HEK293 (cell line): ENCODE results near the gene NRBF2.

Experiments used
- ZNF138 ChIP-seq: fragments of 450-650 bp; formaldehyde crosslinking; IDR thresholded peaks from 2 replicates; pipeline ENCODE4 v1.5.1; 2016; ENCODE audit warnings: missing biosample characterization, missing genetic modification characterization, borderline replicate concordance
- ZNF169 ChIP-seq: fragments of 450-650 bp; formaldehyde crosslinking; IDR thresholded peaks from 2 replicates; pipeline ENCODE4 v1.5.1; 2016; ENCODE audit warnings: missing biosample characterization, missing genetic modification characterization
- TF ChIP-seq, protein P1 (sequence below): fragments of 450-650 bp; formaldehyde crosslinking; IDR thresholded peaks from 2 replicates; pipeline ENCODE4 v1.5.1; 2016; ENCODE audit warnings: missing biosample characterization, missing genetic modification characterization

DNA sequence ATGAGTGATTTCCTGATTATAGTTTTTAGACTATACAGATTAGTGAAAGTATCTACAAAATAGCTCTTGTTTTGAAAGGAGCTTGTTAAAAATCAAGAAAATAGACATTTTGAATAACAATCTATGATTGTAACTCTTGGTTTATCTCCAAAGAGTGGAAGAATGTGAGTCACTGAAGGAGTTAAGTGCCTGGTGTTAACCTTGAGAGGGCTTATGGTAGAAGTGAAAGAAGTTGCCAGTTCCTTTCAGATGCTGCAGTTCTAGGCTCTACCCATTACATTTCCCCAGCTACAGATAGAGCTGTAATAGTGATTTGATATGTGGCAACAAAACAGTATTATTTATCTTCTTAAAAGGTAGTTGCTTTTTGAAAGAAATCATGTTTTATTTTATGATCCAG, 12.7 kb downstream of the NRBF2 start:
- TF ChIP-seq, protein P1, sequence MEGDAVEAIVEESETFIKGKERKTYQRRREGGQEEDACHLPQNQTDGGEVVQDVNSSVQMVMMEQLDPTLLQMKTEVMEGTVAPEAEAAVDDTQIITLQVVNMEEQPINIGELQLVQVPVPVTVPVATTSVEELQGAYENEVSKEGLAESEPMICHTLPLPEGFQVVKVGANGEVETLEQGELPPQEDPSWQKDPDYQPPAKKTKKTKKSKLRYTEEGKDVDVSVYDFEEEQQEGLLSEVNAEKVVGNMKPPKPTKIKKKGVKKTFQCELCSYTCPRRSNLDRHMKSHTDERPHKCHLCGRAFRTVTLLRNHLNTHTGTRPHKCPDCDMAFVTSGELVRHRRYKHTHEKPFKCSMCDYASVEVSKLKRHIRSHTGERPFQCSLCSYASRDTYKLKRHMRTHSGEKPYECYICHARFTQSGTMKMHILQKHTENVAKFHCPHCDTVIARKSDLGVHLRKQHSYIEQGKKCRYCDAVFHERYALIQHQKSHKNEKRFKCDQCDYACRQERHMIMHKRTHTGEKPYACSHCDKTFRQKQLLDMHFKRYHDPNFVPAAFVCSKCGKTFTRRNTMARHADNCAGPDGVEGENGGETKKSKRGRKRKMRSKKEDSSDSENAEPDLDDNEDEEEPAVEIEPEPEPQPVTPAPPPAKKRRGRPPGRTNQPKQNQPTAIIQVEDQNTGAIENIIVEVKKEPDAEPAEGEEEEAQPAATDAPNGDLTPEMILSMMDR = no peak
- TF ChIP-seq ZNF169 (tag by site-specific recombination) (no peak), ZNF138 (tag by site-specific recombination) (no peak)
